DMS53 (cell line): Measurements from ENCODE around the gene SRXN1.

Experiments
- DNase-seq: peaks from one replicate; lab custom pipeline; 2025; lab: John Stamatoyannopoulos, UW

Gene SRXN1

GRCh38 chr20:635893-636338 lies 17.1 kb downstream of the SRXN1 start:
- DNase-seq = peak; percentile 32

DNA sequence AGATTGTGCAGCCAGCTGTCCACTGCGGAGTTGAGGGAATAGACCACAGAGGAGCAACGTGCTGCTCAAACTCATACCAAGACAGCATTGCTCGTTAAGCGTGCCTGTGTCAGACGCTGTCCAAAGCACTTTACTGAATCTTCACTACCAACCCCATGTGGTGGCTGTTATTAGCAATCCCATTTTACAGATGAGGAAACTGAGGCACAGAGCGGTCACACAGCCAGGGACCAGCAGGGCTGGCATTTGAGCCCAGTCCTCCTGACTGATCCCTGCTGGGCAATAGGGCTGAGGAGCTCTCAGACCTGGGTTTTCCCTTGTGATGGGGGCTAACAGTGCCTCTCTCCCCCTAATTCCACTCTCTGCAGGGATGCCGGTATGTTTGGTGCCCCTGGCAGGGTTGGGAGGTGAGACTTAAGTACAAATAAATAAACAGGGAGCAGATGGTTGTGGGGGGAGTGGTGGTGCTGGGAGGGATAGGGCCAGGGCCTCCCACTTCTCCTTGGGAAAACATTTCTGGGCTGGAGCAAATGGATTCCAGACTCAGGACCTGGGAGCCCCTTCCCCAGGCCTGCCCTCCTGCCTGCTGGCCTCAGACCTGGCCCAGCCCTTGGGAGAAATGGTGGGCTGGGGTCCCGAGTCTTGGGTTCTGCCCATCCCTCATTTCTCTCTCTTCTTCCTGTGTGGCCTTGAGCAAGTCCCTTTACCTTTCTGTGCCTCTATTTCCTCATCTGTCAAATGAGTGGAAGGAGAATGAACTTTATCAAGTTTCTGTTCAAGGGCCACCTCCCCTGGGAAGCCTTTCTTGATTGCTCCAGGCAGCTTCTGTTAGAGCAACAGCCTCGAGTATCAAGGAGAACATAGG lies 17.7 kb downstream of the SRXN1 start:
- DNase-seq = no peak

- no peak for DNase-seq
Measured at GRCh38 chr20:634148-634925, 18.7 kb downstream of the SRXN1 start.

DNA sequence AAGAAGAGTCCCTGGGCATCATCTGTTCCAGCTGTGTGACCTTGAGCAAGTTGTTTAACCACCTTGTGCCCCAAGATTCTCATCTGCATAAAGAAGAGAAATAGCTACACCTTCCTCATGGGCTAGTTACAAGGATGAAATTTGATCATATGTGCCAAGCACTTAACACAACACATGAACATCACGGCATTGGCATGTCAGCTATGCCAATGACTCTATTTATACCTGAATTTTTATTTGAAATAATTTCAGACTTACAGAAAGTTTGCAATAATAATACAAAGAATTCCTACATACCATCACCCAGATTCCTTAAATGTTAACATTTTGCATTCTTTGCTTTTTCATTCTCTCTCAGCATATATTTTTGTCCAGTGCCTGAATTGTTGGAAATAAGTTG lies 21.9 kb downstream of the SRXN1 start:
- DNase-seq = no peak

GRCh38 chr20:626579-626978 lies 26.4 kb downstream of the SRXN1 start:
- DNase-seq = no peak

- no peak for DNase-seq
Measured at GRCh38 chr20:625360-625932, 27.6 kb downstream of the SRXN1 start.

DNA sequence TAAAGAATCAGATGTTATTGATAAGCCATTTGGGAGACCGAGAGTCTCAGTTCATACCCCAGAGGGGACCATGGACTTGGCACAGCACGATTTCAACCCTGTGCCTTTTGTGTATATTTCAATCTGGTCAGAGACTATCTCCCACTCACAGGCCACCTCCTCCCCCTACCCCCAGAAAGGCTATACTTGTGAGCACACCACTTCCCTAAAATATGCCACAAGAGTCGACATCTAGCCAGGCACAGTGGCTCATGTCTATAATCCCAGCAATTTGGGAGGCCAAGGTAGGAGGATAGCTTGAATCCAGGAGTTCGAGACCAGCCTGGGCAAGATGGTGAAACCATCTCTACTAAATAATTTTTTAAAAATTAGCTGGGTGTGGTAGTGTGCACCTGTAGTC lies 29.3 kb downstream of the SRXN1 start:
- DNase-seq = no peak

DNA sequence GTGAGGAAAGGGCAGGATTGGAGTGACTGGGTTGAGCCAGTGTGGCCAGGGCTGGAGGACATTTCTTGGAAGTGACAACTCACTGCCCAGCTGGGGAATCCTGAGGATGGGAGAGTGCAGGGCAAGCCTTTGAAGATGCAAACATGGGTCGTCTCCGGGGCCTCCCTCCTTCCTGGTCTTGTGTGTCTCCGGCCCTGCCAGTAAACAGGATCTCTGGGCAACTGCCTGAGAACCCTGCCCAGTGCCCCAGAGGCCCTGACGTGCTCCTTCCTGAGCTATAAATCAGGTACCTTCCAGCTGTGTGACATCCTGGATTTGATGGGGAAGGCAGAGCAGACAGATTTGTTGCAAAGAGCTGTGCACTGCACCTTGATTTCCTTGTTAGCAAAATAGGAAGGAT lies 30.0 kb downstream of the SRXN1 start:
- DNase-seq = no peak

DNA sequence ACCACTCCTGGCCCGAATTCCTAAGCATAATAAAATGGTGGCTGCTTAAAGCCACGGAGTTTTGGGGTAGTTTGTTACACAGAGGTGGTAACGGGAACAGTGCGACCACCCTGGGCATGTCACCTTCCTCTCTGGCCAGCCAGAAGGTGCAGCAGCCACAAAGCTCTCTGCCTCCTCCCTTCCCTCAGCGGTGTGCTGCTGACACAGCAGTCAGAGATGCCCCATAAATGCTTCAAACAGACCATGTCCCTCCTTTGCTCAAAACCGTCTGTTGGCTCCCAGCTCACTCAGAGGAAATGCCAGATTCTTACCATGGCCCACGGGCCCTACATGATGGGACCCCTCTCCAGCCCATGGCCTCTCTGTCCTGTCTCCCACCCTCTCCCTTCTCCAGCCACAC lies 30.8 kb downstream of the SRXN1 start:
- no peak for DNase-seq

- DNase-seq = no peak
Measured at GRCh38 chr20:621125-621756, 31.8 kb downstream of the SRXN1 start.

- no peak for DNase-seq
Measured at GRCh38 chr20:620246-620645, 32.8 kb downstream of the SRXN1 start.

DNA sequence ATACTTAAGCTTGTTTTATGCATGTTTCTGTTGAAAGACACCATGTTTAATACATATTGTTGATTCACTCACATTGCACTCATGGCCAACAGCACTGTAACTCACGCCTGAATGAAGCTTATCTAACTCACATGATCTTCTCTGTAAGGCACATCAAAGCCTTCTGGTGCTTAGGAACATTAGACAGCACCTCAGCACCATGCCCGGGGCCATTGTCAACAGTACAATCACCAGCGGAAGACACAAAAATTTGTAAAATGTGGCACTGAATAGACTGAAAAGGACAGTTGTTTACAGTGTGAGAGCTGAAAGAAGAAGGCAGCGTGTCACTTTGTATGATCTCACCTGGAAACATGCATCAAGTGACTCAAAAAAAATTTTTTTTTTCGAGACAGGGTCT lies 34.0 kb downstream of the SRXN1 start:
- DNase-seq = no peak

GRCh38 chr20:617934-618690 lies 34.9 kb downstream of the SRXN1 start:
- no peak for DNase-seq

DNA sequence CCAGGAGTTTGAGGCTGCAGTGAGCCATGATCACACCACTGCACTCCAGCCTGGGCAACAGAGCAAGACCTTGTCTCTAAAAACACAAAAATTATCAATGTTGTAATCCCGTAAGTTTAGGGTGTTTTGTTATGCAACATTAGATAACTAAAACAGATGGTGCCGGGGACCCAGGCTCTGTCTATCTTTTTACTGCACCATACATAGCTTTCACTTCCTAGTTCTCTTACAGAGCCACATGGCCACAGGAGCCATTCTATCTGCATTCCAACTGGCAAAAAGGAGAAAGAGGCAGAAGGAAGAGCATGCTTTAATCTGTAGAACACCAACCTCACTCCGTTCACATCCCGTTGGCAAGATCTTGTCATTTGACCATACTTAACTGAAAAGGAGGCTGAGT lies 37.5 kb downstream of the SRXN1 start:
- no peak for DNase-seq

DNA sequence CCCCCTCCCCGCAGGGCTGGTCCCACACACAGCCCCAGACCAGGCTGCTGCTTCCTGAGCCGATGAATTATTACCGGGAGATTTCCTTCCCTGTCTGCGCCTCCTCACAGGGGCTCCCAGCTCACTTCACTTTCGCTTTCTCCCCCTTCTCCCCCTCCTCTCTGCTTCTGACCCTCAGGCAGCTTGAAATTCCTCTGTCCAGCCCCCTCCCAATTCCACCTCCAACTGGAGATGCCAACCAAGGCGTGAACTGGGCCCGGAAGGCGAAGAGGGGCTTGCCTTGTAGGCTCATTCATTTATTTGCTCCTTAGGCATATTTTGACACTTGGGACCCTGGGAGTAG lies 41.2 kb downstream of the SRXN1 start:
- no peak for DNase-seq

DNA sequence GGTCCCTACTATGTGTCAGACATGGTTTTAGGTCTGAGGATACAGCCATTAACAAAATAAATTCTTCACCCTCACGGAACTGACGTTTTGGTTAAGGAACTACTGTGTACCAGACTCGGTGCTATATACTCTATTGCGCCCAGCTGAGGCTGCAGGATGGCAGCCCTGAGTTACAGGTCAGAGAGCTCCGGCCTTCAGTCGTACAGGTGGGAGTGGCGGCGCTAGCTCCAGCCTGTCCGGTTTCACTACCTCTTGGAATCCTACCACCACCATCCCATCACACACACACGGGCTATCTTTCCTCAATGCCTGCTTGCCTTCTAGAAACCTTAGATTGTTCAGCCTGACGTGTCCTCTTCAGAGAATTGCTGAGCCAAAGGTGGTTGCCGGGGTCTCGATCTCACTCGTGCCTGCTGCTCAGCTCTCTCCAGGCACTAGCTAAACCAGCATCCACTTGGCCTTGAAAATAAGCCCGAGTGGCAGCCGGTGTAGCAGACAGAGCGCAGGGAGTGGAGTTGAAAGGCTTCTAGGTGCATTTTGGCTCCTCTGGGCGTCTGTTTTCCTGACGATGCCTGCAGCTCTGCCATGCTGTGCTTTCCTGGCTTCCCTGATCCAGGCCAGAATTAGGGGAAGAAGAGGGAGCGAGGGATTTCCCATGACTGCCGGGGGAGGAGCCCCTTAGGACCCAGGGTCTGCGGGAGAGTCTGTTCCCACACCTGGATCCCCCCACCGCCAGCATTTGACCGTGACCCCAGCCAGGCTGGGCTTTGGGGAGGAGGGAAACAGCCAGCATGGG lies 41.8 kb downstream of the SRXN1 start:
- DNase-seq = peak; percentile 61

- peak; percentile 93 for DNase-seq
Measured at GRCh38 chr20:610130-611046, 42.6 kb downstream of the SRXN1 start, which contains the start of gene TCF15. Gene TCF15 (minus strand): TSS chr20:610309. CDS start chr20:610237, 72 bp downstream.

- DNase-seq = peak; percentile 75
Measured at GRCh38 chr20:609371-609964, 43.5 kb downstream of the SRXN1 start.

GRCh38 chr20:608970-609369 lies 44.0 kb downstream of the SRXN1 start:
- no peak for DNase-seq
